ENCODE results near the gene SLC26A11.
"Not testable (repeated sequence)": the region's sequence is repeated elsewhere in the genome, so short reads cannot be mapped to it uniquely, and the experiment has no call there.

The SLC26A11 gene

DNA sequence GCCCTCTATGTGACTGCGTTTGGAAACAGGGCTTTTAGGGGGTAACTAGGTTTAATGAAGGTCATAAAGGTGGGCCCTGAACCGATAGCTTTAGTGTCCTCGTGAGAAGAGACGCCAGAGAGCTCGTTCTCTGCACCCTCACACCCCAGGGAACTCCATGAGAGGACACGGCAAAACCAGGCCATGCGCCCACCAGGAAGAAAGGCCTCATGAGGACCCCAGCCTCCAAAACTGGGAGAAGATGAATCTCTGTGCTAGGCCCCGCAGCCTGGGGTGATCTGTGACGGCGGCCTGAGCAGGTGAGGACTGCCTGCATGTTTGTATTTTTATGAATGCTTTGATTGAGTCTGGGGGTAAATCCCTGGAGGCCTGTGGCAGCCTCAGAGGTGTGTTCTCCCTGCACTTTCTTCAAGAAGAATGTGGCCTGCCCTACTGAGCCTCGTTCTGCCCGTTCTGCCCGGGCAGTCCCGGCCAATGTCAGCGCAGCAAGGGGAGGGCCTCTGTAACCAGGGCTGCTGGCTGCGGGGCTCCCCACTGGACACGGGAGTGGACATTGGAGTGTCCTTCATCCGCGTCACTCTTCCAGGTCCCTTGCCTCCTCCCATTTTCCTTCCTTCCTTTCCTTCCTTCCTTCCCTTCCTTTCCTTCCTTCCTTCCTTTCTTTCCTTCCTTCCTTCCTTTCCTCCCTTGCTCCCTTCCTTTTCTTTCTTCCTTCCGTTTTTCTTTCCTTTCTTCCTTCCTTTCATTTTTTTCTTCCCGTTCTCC, 33.6 kb downstream of the SLC26A11 start:
- TF ChIP-seq, protein P1, sequence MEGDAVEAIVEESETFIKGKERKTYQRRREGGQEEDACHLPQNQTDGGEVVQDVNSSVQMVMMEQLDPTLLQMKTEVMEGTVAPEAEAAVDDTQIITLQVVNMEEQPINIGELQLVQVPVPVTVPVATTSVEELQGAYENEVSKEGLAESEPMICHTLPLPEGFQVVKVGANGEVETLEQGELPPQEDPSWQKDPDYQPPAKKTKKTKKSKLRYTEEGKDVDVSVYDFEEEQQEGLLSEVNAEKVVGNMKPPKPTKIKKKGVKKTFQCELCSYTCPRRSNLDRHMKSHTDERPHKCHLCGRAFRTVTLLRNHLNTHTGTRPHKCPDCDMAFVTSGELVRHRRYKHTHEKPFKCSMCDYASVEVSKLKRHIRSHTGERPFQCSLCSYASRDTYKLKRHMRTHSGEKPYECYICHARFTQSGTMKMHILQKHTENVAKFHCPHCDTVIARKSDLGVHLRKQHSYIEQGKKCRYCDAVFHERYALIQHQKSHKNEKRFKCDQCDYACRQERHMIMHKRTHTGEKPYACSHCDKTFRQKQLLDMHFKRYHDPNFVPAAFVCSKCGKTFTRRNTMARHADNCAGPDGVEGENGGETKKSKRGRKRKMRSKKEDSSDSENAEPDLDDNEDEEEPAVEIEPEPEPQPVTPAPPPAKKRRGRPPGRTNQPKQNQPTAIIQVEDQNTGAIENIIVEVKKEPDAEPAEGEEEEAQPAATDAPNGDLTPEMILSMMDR (conservative IDR thresholded peaks at IDR 0.05), result no peak
- H3K27ac ChIP-seq, result peak overlapping the region; percentile 66

DNA sequence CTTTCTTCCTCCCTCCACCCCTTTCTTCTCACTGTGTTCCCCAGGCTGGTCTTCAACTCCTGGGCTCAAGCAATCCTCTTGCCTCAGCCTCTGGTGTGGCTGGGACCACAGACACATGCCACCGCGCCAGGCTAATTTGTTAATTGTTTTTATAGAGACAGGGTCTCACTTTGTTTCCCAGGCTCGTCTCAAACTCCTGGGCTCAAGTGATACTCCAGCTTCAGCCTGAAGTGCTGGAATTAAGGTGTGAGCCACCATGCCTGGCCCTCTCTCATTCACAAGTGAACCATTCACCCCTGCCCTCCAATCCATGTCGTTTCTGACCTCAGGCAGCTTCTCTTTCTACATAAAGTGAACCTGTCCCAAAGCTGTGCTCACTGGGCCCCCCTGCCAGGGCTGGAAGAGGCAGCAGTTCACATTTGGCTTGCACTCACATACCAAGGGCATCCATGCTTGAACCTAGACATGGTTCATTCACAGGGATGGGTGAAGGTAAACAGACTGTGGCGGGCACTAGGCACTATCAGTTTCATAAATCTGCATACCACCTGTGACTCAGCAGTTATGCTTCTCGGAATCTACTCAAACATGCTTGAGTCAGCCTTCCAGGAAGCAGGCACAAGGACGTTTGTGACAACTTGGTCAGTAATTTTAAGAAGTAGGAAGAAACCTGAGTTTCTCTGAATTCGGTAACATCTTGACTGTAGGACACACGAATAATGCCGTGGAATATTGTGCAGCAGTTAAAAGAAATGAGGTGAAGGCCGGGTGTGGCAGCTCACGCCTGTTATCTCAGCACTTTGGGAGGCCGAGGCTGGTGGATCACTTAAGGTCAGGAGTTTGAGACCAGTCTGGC, 34.4 kb downstream of the SLC26A11 start:
- peak overlapping the region; percentile 66 for H3K27ac ChIP-seq
- TF ChIP-seq, protein P1 (conservative IDR thresholded peaks at IDR 0.05), result no peak

DNA sequence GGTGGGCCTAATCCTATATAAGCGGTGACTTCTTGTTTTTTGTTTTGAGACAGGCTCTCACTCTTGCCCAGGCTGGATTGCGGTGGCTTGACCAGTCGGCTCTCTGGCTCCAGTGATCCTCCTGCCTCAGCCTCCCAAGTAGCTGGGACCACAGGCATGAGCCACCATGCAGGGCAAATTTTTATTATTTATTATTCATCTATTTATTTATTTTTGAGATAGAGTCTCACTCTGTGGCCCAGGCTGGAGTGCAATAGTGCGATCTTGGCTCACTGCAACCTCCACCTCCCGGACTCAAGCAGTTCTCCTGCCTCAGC, 35.8 kb downstream of the SLC26A11 start:
- H3K27ac ChIP-seq, result peak overlapping the region; percentile 66
- TF ChIP-seq, protein P1 (conservative IDR thresholded peaks at IDR 0.05), result no peak

DNA sequence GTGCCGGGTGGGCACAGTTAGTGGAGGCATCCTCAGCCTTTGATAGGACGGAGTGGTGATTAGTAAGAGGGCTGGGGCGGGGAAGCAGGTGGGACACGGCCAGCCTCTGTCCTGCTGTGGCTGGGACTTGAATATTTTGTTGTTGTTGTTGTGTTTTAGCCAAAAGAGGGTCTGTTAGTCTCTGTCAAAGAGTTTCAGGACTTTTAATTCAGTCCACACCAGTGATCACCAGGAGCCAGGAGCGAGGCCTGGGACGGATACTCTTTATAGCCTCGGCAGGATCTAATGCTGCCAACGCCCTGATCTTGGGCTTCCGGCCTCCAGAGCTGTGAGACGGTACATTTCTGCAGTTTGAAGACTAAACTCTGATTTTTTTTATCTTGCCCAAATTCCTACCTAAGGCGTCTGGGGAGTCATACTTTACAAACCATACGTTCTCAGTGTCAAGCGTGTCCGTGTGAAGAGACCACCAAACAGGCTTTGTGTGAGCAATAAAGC, 37.5 kb downstream of the SLC26A11 start:
- TF ChIP-seq, protein P1 (conservative IDR thresholded peaks at IDR 0.05), result no peak
- no peak overlapping the region for H3K27ac ChIP-seq

DNA sequence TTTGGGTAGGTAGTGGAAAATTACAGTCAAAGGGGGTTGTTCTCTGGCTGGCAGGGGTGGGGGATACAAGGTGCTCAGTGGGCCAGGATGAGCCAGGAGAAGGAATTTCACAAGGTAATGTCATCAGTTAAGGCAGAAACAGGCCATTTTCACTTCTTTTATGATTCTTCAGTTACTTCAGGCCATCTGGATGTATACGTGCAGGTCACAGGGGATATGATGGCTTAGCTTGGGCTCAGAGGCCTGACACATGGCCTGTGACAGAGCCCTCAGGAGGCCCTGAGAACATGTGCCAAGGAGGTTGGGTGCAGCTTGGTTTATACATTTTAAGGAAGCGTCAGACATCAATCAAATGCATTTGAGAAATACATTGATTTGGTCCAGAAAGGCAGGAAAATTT, 38.1 kb downstream of the SLC26A11 start:
- H3K27ac ChIP-seq, result not testable (repeated sequence)

- H3K27ac ChIP-seq, result peak overlapping the region; percentile 98
- TF ChIP-seq, protein P1 (conservative IDR thresholded peaks at IDR 0.05), result no peak
Measured at GRCh38 chr17:80259457-80260068, 39.3 kb downstream of the SLC26A11 start.

DNA sequence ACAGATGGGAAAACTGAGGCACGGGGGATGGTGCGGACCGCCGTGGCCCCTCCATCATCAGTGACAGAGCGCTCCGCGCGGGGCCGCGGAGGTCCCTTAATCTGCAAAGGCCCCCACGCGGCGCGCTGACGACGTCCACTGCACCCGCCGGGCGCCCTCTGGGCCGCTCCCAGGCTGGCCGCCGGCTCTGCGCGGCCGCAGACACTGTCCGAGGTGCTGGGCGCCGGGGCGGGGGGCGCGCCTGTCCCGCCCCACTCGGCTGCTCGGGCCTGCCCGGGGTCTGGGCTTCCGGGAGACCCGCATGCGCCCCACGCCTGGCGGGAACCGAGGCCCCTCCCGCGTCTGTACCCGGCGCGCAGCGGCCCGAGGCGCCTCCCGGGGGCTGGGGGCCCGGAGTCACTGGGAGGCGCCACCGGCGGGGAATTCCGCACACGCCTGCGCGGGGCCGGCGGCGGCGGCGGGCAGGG, 39.9 kb downstream of the SLC26A11 start:
- peak overlapping the region; percentile 98 for H3K27ac ChIP-seq

More for the DNA sequence above, 39.9 kb downstream of the SLC26A11 start:
- TF ChIP-seq, protein P1 (conservative IDR thresholded peaks at IDR 0.05), result peak; percentile 10; the same call in 1 of the 2 replicates
